Stimulated activated effector memory CD8-positive, alpha-beta T cell treated with anti-CD3 and anti-CD28 coated beads, Interleukin-12 subunit alpha, Interleukin-12 subunit beta, amount 100 ng/mL, for 72 hours (primary cell): Measurements from ENCODE around the gene RBM48.
"Not testable (repeated sequence)": the region's sequence is repeated elsewhere in the genome, so short reads cannot be mapped to it uniquely, and the experiment has no call there.

Experiments
- ATAC-seq: fragments of 150-1000 bp; cut with Tn5 transposase; 2 replicates; pipeline ENCODE4 v1.10.0; 2021
- DNase-seq, 2 donors: peaks; one replicate each; pipeline ENCODE4 v3.0.0; 2021 to 2022; ENCODE audit warnings: low spot score in 2 of 2
- H3K27ac Mint-ChIP-seq: one replicate; pipeline ENCODE4 v1.8.0; 2022; ENCODE audit warnings: mild to moderate bottlenecking, mixed read lengths
- H3K36me3 Mint-ChIP-seq: one replicate; pipeline ENCODE4 v1.8.0; 2022; ENCODE audit warnings: mild to moderate bottlenecking, mixed read lengths
- H3K4me1 Mint-ChIP-seq: one replicate; pipeline ENCODE4 v1.8.0; 2022; ENCODE audit warnings: mixed read lengths
- H3K4me3 Mint-ChIP-seq: one replicate; pipeline ENCODE4 v1.8.0; 2022; ENCODE audit warnings: mild to moderate bottlenecking, mixed read lengths
- H3K9me3 Mint-ChIP-seq: one replicate; pipeline ENCODE4 v1.8.0; 2022; ENCODE audit warnings: mixed read lengths

RBM48 gene

GRCh38 chr7:92528188-92528957 is at the start of gene RBM48, which contains the start of gene PEX1:
RBM48 (plus strand) TSS chr7:92528795; CDS start chr7:92528814, 19 bp downstream.
PEX1 (minus strand) TSS chr7:92528520; CDS start chr7:92528435, 85 bp downstream.
- H3K36me3 Mint-ChIP-seq, result peaks cover 49% of the 10 kb centered on the region
- H3K4me3 Mint-ChIP-seq, result peak within 1 kb of the TSS; percentile 82
- H3K27ac Mint-ChIP-seq, result peak within 1 kb of the TSS; percentile 96
- peaks cover 21% of the 10 kb centered on the region for H3K4me1 Mint-ChIP-seq
- ATAC-seq, result peak; percentile 95
- peak; percentile 69 to 92 for DNase-seq
- no peaks in the 10 kb centered on the region for H3K9me3 Mint-ChIP-seq

DNA sequence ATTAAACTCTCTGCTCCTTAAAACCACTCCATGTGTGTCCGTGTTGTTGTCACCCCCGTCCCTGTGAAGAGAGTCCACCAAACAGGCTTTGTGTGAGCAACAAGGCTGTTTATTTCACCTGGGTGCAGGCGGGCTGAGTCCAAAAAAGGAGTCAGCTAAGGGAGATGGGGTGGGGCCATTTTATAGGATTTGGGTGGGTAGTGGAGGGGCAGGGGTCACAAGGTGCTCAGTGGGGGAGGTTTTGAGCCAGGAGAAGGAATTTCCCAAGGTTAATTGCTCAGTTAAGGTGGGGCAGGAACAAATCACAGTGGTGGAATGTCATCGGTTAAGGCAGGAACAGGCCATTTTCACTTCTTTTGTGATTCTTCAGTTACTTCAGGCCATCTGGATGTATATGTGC is 49.4 kb upstream of the RBM48 start:
- H3K4me1 Mint-ChIP-seq, H3K9me3 Mint-ChIP-seq, H3K27ac Mint-ChIP-seq, ATAC-seq, H3K36me3 Mint-ChIP-seq, H3K4me3 Mint-ChIP-seq: not testable (repeated sequence)
- DNase-seq, result peak in 1 of 2 donors; percentile 20

DNA sequence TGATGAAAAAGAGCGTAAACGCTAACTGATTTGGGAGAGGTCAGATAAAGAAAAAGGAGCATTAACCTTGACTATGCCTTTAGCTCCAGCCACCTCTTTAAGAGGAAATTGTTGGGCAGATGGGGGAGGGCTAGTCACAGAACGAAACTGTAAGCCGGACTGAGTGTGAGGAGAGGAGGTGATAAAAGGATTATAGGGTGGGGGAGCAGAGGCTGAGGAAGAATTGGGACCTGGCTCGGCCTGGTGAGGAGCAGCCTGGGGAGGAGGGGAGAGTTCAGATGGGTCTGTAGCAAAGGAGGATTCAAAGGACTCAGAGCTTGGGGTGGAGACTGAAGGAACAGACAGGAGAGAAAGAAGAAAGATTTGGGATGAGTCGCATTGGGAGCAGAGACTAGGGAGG is 45.0 kb upstream of the RBM48 start:
- not testable (repeated sequence) for H3K4me1 Mint-ChIP-seq, H3K27ac Mint-ChIP-seq, ATAC-seq, H3K4me3 Mint-ChIP-seq, H3K9me3 Mint-ChIP-seq
- DNase-seq, result peak in 1 of 2 donors; percentile 32
- peaks cover 30% of the 10 kb centered on the region for H3K36me3 Mint-ChIP-seq

- not testable (repeated sequence) for ATAC-seq, DNase-seq, H3K27ac Mint-ChIP-seq, H3K9me3 Mint-ChIP-seq, H3K4me1 Mint-ChIP-seq, H3K4me3 Mint-ChIP-seq
- H3K36me3 Mint-ChIP-seq, result peaks cover 36% of the 10 kb centered on the region
Measured at GRCh38 chr7:92484226-92484625, 44.4 kb upstream of the RBM48 start.

DNA sequence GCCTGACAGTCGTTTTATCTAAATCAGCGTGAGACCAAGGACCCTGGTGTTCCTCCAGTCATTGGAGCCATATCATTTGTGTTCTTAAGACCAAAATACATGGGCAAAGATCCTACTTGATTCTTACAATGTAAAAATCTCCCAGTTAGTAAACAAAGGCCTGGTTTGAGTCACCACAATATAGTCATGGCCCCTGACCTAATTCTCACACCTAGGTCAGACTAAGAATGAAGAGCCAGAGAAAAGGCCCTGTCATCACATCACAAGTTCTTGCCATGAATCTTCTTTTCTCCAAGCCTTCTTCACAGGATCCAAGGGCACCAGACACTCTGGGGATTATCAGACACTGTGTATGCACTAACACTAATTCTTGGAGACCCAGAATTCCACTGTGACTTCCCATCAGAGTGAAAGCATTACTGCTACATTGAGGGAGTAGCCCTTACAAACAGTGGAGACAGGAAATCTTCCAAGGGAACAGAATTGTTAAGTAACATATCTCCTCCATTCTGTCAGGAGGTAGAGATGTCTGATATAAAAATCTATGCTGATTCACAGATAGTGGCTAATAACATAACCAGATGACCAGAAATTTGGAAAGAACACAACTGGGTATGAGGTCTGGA is 43.2 kb upstream of the RBM48 start:
- no peak overlapping the region for H3K4me3 Mint-ChIP-seq
- H3K4me1 Mint-ChIP-seq, result no peaks in the 10 kb centered on the region
- DNase-seq (peak in 1 of 2 donors; percentile 39), ATAC-seq (peak; percentile 90)
- peaks cover 47% of the 10 kb centered on the region for H3K36me3 Mint-ChIP-seq
- no peak overlapping the region for H3K27ac Mint-ChIP-seq
- no peaks in the 10 kb centered on the region for H3K9me3 Mint-ChIP-seq

GRCh38 chr7:92485974-92486373 is 42.6 kb upstream of the RBM48 start:
- peak in 1 of 2 donors; percentile 35 for DNase-seq
- no peaks in the 10 kb centered on the region for H3K4me1 Mint-ChIP-seq
- no peak overlapping the region for H3K27ac Mint-ChIP-seq
- peak; percentile 34 for ATAC-seq
- no peaks in the 10 kb centered on the region for H3K9me3 Mint-ChIP-seq
- H3K36me3 Mint-ChIP-seq, result peaks cover 53% of the 10 kb centered on the region
- H3K4me3 Mint-ChIP-seq, result no peak overlapping the region

GRCh38 chr7:92487804-92488203 is 40.8 kb upstream of the RBM48 start:
- no peak for DNase-seq
- ATAC-seq, result no peak
- Mint-ChIP-seq H3K27ac (no peak overlapping the region), H3K4me1 (no peaks in the 10 kb centered on the region), H3K4me3 (no peak overlapping the region), H3K36me3 (peaks cover 71% of the 10 kb centered on the region), H3K9me3 (no peaks in the 10 kb centered on the region)

DNA sequence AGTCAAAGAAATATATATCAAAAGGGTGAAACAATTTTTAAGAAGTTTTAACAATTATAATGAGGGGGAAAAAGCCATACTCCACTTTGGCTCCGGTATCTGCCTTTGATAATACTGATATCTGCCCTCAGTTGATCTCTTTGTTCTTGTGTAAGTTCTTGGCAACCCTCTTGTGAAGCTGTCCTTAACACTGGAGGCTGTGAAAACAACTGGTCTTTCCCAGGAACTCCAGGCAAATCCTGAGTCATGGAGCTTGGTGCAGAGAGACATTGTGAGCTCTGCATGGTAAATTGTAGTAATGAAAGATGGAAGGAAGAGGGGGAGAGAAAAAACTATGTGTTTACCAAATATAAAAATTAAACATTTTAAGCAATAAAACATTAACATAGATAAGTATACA is 39.0 kb upstream of the RBM48 start:
- DNase-seq (peak in 1 of 2 donors; percentile 18), ATAC-seq (no peak)
- no peaks in the 10 kb centered on the region for H3K4me1 Mint-ChIP-seq
- no peak overlapping the region for H3K4me3 Mint-ChIP-seq
- H3K9me3 Mint-ChIP-seq, result no peaks in the 10 kb centered on the region
- H3K27ac Mint-ChIP-seq, result no peak overlapping the region
- H3K36me3 Mint-ChIP-seq, result peaks cover 85% of the 10 kb centered on the region

- ATAC-seq (no peak), DNase-seq (no peak)
- Mint-ChIP-seq H3K27ac (no peak overlapping the region), H3K36me3 (peaks cover 88% of the 10 kb centered on the region), H3K9me3 (no peaks in the 10 kb centered on the region), H3K4me1 (no peaks in the 10 kb centered on the region), H3K4me3 (no peak overlapping the region)
Measured at GRCh38 chr7:92496876-92497275, 31.7 kb upstream of the RBM48 start.

GRCh38 chr7:92498557-92498956 is 30.0 kb upstream of the RBM48 start:
- no peaks in the 10 kb centered on the region for H3K4me1 Mint-ChIP-seq
- no peaks in the 10 kb centered on the region for H3K9me3 Mint-ChIP-seq
- no peak overlapping the region for H3K27ac Mint-ChIP-seq
- H3K36me3 Mint-ChIP-seq, result peaks cover 86% of the 10 kb centered on the region
- no peak for DNase-seq
- no peak overlapping the region for H3K4me3 Mint-ChIP-seq
- peak; percentile 82 for ATAC-seq

DNA sequence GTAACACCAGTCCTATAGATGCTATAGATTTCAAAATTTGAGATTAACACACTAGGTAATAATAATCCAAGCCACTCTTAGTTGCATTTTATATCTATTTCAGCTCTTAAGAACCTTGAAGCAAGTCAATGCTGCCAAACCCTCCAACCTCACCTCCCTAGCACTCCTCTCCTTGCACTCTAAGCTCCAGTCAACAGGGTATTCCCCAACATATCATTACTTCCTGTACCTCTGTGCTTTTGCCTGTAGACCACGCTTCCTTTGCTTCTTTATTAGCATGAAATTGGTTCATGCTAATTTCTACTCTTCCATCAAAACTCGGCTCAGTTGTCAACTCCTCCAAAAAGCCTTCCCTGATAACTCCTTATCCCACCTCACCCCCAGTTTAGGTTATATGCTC is 24.8 kb upstream of the RBM48 start:
- no peaks in the 10 kb centered on the region for H3K9me3 Mint-ChIP-seq

DNA sequence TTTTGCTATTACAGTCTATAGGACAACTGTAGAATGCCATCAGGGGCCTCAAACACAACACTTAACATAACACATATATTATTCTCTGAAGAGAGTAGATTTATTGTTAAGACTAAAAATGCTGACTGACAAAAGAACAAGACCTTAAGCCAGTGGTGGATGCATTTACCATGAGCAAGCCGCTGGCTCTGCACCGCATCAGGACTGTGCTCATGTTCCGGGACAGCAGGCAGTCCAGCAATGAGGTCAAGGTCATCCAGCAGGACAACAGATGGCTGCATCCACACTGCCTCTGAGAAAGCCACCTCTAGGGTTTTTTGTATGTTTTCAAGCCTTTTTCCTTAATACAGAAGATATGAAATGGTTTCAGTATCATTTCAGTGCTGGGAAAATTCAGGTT is 24.0 kb upstream of the RBM48 start:
- no peak overlapping the region for H3K4me3 Mint-ChIP-seq
- peaks cover 86% of the 10 kb centered on the region for H3K36me3 Mint-ChIP-seq
- DNase-seq, result no peak
- H3K4me1 Mint-ChIP-seq, result no peaks in the 10 kb centered on the region
- no peaks in the 10 kb centered on the region for H3K9me3 Mint-ChIP-seq
- no peak for ATAC-seq
- no peak overlapping the region for H3K27ac Mint-ChIP-seq

More for the DNA sequence above, 24.8 kb upstream of the RBM48 start:
- Mint-ChIP-seq H3K4me1 (no peaks in the 10 kb centered on the region), H3K27ac (no peak overlapping the region), H3K4me3 (no peak overlapping the region), H3K36me3 (peaks cover 86% of the 10 kb centered on the region)
- ATAC-seq (no peak), DNase-seq (no peak)

DNA sequence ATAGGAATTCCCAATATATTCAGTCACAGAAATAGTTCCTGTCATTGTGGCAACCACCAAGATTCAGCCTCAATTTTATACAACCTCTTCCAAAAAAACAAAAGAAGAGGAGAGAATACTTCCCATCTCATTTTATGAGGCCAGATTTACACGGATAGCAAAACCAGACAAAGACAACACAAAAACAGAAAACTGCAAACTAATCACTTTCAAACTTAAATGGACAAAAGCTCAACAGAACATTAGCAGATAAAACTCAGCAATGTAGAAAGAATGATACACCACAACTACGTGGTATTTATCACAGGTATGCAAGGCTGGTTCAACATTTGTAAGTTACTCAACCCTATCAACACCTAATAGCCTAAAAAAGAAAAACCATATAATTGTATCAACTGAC is 22.2 kb upstream of the RBM48 start:
- no peaks in the 10 kb centered on the region for H3K4me1 Mint-ChIP-seq
- ATAC-seq, result no peak
- no peak for DNase-seq
- no peak overlapping the region for H3K4me3 Mint-ChIP-seq
- H3K36me3 Mint-ChIP-seq, result peaks cover 84% of the 10 kb centered on the region
- H3K27ac Mint-ChIP-seq, result no peak overlapping the region
- no peaks in the 10 kb centered on the region for H3K9me3 Mint-ChIP-seq

- no peak overlapping the region for H3K27ac Mint-ChIP-seq
- H3K4me3 Mint-ChIP-seq, result no peak overlapping the region
- H3K4me1 Mint-ChIP-seq, result no peaks in the 10 kb centered on the region
- H3K36me3 Mint-ChIP-seq, result peaks cover 68% of the 10 kb centered on the region
- H3K9me3 Mint-ChIP-seq, result no peaks in the 10 kb centered on the region
- ATAC-seq (no peak), DNase-seq (no peak)
Measured at GRCh38 chr7:92508946-92509345, 19.6 kb upstream of the RBM48 start.

DNA sequence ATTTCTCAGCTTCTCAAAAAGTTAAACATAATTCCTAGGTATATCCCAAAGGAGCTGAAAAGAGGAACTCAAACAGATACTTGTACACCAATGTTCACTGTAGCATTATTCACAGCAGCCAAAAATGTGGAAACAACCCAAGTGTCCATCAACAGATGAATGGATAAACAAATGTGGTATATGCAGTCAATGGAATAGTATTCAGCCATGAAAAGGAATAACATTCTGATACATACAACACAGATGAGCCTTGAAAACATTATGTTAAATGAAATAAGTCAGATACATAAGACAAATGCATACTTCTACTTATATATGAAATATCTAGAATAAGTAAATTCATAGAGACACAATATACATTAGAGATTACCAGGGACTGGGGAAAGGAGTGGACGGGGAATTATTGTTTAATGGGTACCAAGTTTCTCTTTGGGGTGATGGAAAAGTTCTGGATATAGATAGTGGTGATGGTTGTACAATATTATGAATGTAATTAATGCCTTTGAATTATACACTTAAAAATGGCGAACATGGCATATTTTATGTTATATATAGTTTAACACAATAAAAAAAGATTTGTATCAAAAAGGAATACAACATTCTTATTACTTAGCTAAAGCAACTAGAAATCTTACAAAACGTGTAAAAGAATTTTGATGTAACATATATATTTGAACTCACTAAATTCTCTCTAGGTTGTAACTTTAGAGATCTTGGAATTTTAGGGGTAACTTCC is 15.3 kb upstream of the RBM48 start:
- no peak overlapping the region for H3K27ac Mint-ChIP-seq

More for the DNA sequence above, 15.3 kb upstream of the RBM48 start:
- DNase-seq (no peak), ATAC-seq (no peak)
- Mint-ChIP-seq H3K9me3 (no peaks in the 10 kb centered on the region), H3K36me3 (peaks cover 72% of the 10 kb centered on the region), H3K4me1 (no peaks in the 10 kb centered on the region), H3K4me3 (no peak overlapping the region)
